GM18951 (cell line): ENCODE measurements around the gene PPP1R18.
"Not testable (repeated sequence)": the region's sequence is repeated elsewhere in the genome, so short reads cannot be mapped to it uniquely, and the experiment has no call there.

Experiments used
- POLR2A ChIP-seq: IDR thresholded peaks from 4 replicates; pipeline ENCODE4 v1.6.1; 2011; ENCODE audit warnings: mild to moderate bottlenecking; ENCODE audit not compliant: insufficient read length, insufficient read depth; ENCODE audit errors: extremely low read depth
- in situ Hi-C: fragments of 300-500 bp; cut with MboI; formaldehyde crosslinking; loops from one replicate; pipeline ENCODE4 v1.12.0; 2022; ENCODE audit warnings: low sequenced_read_pairs, mixed read lengths, inconsistent platforms; ENCODE audit not compliant: unreplicated experiment

PPP1R18 gene

GRCh38 chr6:30686009-30686907 lies at the start of gene PPP1R18:
PPP1R18 (minus strand) TSS chr6:30686645; CDS start chr6:30686018, 627 bp downstream.
- in situ Hi-C loops: no loop called here
- TF ChIP-seq POLR2A: peak; percentile 59

GRCh38 chr6:30735668-30736314 lies 49.3 kb upstream of the PPP1R18 start:
- TF ChIP-seq POLR2A: no peak
- in situ Hi-C loops: no loop called here

GRCh38 chr6:30732237-30732943 lies 45.9 kb upstream of the PPP1R18 start:
- in situ Hi-C loops: no loop called here
- TF ChIP-seq POLR2A: no peak

GRCh38 chr6:30730601-30731435 lies 44.4 kb upstream of the PPP1R18 start:
- peak; percentile 21 for TF ChIP-seq POLR2A

GRCh38 chr6:30727920-30728553 lies 41.6 kb upstream of the PPP1R18 start:
- in situ Hi-C loops: loop anchor here (5.0 kb wide), 1 partner anchor 56 kb away; the partner anchor contains the start of gene DHX16
- no peak for TF ChIP-seq POLR2A

More at GRCh38 chr6:30730601-30731435, 44.4 kb upstream of the PPP1R18 start:
- in situ Hi-C loops: no loop called here

- TF ChIP-seq POLR2A: no peak
- in situ Hi-C loops: loop anchor here (5.0 kb wide), 1 partner anchor 54 kb away; the partner anchor contains the start of gene DHX16
These were observed 40.3 kb upstream of the PPP1R18 start for GRCh38 chr6:30726506-30727413.

GRCh38 chr6:30725713-30726505 lies 39.5 kb upstream of the PPP1R18 start:
- TF ChIP-seq POLR2A: peak; percentile 52
- in situ Hi-C loops: loop anchor here (5.0 kb wide), 1 partner anchor 54 kb away; the partner anchor contains the start of gene DHX16

- no peak for TF ChIP-seq POLR2A
- in situ Hi-C loops: loop anchor here (5.0 kb wide), 1 partner anchor 53 kb away; the partner anchor contains the start of gene DHX16
These were observed 38.6 kb upstream of the PPP1R18 start for GRCh38 chr6:30724906-30725667.

GRCh38 chr6:30723843-30724741 lies 37.6 kb upstream of the PPP1R18 start:
- in situ Hi-C loops: not testable (repeated sequence)

- in situ Hi-C loops: not testable (repeated sequence)
These were observed 36.9 kb upstream of the PPP1R18 start for GRCh38 chr6:30723159-30723842.
